ENCODE measurements around the gene SF3B2.
A peak's percentile ranks its signal among the peaks of the same experiment; 100 is the strongest.

SF3B2 gene

GRCh38 chr11:66047541-66048365 is 4.4 kb upstream of the SF3B2 start:
- no peak for DNase-seq

- DNase-seq = peak in 10 of 56 donors; percentile 8 to 63 (median 28)
Measured at GRCh38 chr11:66048547-66049323, 3.4 kb upstream of the SF3B2 start, which contains the start of gene GAL3ST3. TSS of gene GAL3ST3 (minus strand) at chr11:66049161. CDS start at chr11:66045415, 3,746 bp downstream.

- no peak for DNase-seq
Measured at GRCh38 chr11:66050581-66051231, 1.5 kb upstream of the SF3B2 start.

GRCh38 chr11:66051371-66051765 is 796 bp upstream of the SF3B2 start:
- peak in 1 of 56 donors; percentile 43 for DNase-seq

GRCh38 chr11:66052664-66052982 is 459 bp downstream of the SF3B2 start:
- no peak for DNase-seq

- DNase-seq = no peak
Measured at GRCh38 chr11:66055021-66055420, 2.9 kb downstream of the SF3B2 start.

GRCh38 chr11:66056501-66056900 is 4.3 kb downstream of the SF3B2 start:
- no peak for DNase-seq

- DNase-seq = peak in 2 of 56 donors; percentile 9 to 41
Measured at GRCh38 chr11:66059966-66060680, 8.0 kb downstream of the SF3B2 start.

- no peak for DNase-seq
Measured at GRCh38 chr11:66061268-66061667, 9.1 kb downstream of the SF3B2 start.

GRCh38 chr11:66062408-66062807 is 10.2 kb downstream of the SF3B2 start:
- DNase-seq = no peak

GRCh38 chr11:66063900-66064299 is 11.7 kb downstream of the SF3B2 start:
- no peak for DNase-seq

GRCh38 chr11:66064571-66064970 is 12.4 kb downstream of the SF3B2 start:
- no peak for DNase-seq

- DNase-seq = no peak
Measured at GRCh38 chr11:66066751-66067150, 14.6 kb downstream of the SF3B2 start.

GRCh38 chr11:66067640-66068039 is 15.5 kb downstream of the SF3B2 start:
- no peak for DNase-seq

- peak in 43 of 56 donors; percentile 12 to 80 (median 44) for DNase-seq
Measured at GRCh38 chr11:66068154-66068821, 16.1 kb downstream of the SF3B2 start.

GRCh38 chr11:66068923-66069714 is 17.0 kb downstream of the SF3B2 start:
- peak in 28 of 56 donors; percentile 20 to 65 (median 40) for DNase-seq

GRCh38 chr11:66069715-66070603 is 17.8 kb downstream of the SF3B2 start, which contains the start of gene PACS1:
TSS of gene PACS1 (plus strand) at chr11:66070272. CDS start at chr11:66070487, 215 bp downstream.
- peak in 47 of 56 donors; percentile 20 to 80 (median 59) for DNase-seq

GRCh38 chr11:66070604-66071380 is 18.6 kb downstream of the SF3B2 start:
- peak in 22 of 56 donors; percentile 10 to 57 (median 28) for DNase-seq
